IPS-15b (cell line): Measurements from ENCODE around the gene CMTM5.
"Not testable (repeated sequence)": the region's sequence is repeated elsewhere in the genome, so short reads cannot be mapped to it uniquely, and the experiment has no call there.

Experiments used
- H3K27me3 ChIP-seq: one replicate; pipeline ENCODE4 v1.6.1; 2013; ENCODE audit warnings: low read length; ENCODE audit not compliant: control insufficient read depth, insufficient read depth
- H3K36me3 ChIP-seq: one replicate; pipeline ENCODE4 v1.6.1; 2013; ENCODE audit warnings: low read length; ENCODE audit not compliant: control insufficient read depth, insufficient read depth
- H3K4me1 ChIP-seq: one replicate; pipeline ENCODE4 v1.6.1; 2013; ENCODE audit warnings: mild to moderate bottlenecking, low read length; ENCODE audit not compliant: control insufficient read depth, insufficient read depth
- H3K4me3 ChIP-seq: one replicate; pipeline ENCODE4 v1.5.1; 2013; ENCODE audit warnings: low read depth, low read length
- H3K9ac ChIP-seq: one replicate; pipeline ENCODE4 v1.6.1; 2013; ENCODE audit warnings: low read depth, mild to moderate bottlenecking, low read length
- H3K9me3 ChIP-seq: one replicate; pipeline ENCODE4 v1.6.1; 2013; ENCODE audit warnings: mild to moderate bottlenecking, low read length; ENCODE audit not compliant: control insufficient read depth, insufficient read depth

CMTM5 gene

GRCh38 chr14:23396126-23396525 lies 19.3 kb downstream of the CMTM5 start:
- H3K27me3 ChIP-seq = peaks cover 2% of the 10 kb centered on the region
- H3K9ac ChIP-seq = no peak overlapping the region
- no peak overlapping the region for H3K4me3 ChIP-seq
- no peaks in the 10 kb centered on the region for H3K36me3 ChIP-seq
- H3K9me3 ChIP-seq = no peaks in the 10 kb centered on the region
- no peaks in the 10 kb centered on the region for H3K4me1 ChIP-seq

GRCh38 chr14:23396781-23397407 lies 20.0 kb downstream of the CMTM5 start:
- Histone ChIP-seq H3K4me3 (no peak overlapping the region), H3K4me1 (no peaks in the 10 kb centered on the region), H3K9me3 (no peaks in the 10 kb centered on the region), H3K9ac (no peak overlapping the region), H3K36me3 (no peaks in the 10 kb centered on the region), H3K27me3 (peaks cover 2% of the 10 kb centered on the region)

DNA sequence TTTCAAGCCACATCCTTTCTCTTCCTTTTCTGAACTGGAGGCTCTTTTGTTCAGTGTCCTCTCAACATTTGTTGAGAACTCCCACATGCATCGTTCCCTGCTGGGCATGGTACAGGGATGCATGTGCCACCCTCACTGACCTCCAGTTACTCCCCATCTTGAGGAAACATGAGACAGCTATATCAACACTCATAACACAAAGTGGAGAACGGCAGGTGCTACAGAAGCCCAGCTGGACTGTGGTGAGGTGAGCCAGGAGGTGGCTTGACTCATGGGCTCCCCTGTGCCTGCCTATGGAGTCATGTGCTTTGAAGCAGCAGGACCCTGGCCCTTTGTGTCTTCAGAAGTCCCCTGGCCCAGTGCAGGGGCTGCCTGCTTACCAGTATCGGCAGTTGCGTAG lies 21.5 kb downstream of the CMTM5 start:
- Histone ChIP-seq H3K9ac (no peak overlapping the region), H3K9me3 (no peaks in the 10 kb centered on the region), H3K4me3 (no peak overlapping the region), H3K27me3 (no peaks in the 10 kb centered on the region), H3K36me3 (no peaks in the 10 kb centered on the region), H3K4me1 (peaks cover 2% of the 10 kb centered on the region)

- Histone ChIP-seq H3K36me3 (no peaks in the 10 kb centered on the region), H3K9ac (no peak overlapping the region), H3K4me3 (no peak overlapping the region), H3K9me3 (no peaks in the 10 kb centered on the region), H3K27me3 (peaks cover 2% of the 10 kb centered on the region), H3K4me1 (peaks cover 2% of the 10 kb centered on the region)
These were observed 22.3 kb downstream of the CMTM5 start for GRCh38 chr14:23399136-23399535.

DNA sequence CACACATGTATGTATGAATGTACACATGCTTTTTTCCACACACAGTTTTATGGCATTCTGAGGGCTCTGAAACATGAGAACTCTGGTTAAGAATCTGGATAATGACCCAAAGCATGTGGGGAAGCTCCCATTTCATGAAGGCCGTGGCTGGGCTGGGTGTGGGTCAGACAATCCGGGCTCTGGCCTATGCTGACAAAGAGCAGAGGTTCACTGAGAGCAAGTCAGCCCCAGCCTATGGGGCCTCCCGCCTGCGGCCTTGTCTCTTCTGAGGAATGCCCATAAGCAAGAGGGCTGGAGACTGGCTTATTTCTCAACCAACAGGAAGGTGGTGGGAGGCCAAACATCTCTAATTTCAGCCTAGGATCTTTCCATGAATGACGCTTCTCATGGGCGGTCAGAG lies 22.7 kb downstream of the CMTM5 start:
- Histone ChIP-seq H3K9ac (no peak overlapping the region), H3K36me3 (no peaks in the 10 kb centered on the region), H3K9me3 (no peaks in the 10 kb centered on the region), H3K4me1 (peaks cover 2% of the 10 kb centered on the region), H3K27me3 (peaks cover 2% of the 10 kb centered on the region), H3K4me3 (no peak overlapping the region)

- not testable (repeated sequence) for H3K27me3 ChIP-seq, H3K36me3 ChIP-seq, H3K9ac ChIP-seq, H3K9me3 ChIP-seq, H3K4me1 ChIP-seq, H3K4me3 ChIP-seq
These were observed 23.8 kb downstream of the CMTM5 start for GRCh38 chr14:23400496-23401149.

- no peaks in the 10 kb centered on the region for H3K36me3 ChIP-seq
- H3K27me3 ChIP-seq = peaks cover 2% of the 10 kb centered on the region
- no peak overlapping the region for H3K9ac ChIP-seq
- H3K9me3 ChIP-seq = no peaks in the 10 kb centered on the region
- H3K4me3 ChIP-seq = no peak overlapping the region
- H3K4me1 ChIP-seq = peaks cover 2% of the 10 kb centered on the region
These were observed 24.4 kb downstream of the CMTM5 start for GRCh38 chr14:23401291-23401690.

GRCh38 chr14:23402296-23403138 lies 25.7 kb downstream of the CMTM5 start:
- H3K27me3 ChIP-seq = peaks cover 2% of the 10 kb centered on the region
- H3K9me3 ChIP-seq = no peaks in the 10 kb centered on the region
- no peak overlapping the region for H3K4me3 ChIP-seq
- no peak overlapping the region for H3K9ac ChIP-seq
- H3K36me3 ChIP-seq = no peaks in the 10 kb centered on the region
- peaks cover 2% of the 10 kb centered on the region for H3K4me1 ChIP-seq

- Histone ChIP-seq H3K9ac (no peak overlapping the region), H3K4me3 (no peak overlapping the region), H3K4me1 (peaks cover 2% of the 10 kb centered on the region), H3K27me3 (peaks cover 2% of the 10 kb centered on the region), H3K9me3 (no peaks in the 10 kb centered on the region), H3K36me3 (no peaks in the 10 kb centered on the region)
These were observed 26.2 kb downstream of the CMTM5 start for GRCh38 chr14:23403139-23403438.

DNA sequence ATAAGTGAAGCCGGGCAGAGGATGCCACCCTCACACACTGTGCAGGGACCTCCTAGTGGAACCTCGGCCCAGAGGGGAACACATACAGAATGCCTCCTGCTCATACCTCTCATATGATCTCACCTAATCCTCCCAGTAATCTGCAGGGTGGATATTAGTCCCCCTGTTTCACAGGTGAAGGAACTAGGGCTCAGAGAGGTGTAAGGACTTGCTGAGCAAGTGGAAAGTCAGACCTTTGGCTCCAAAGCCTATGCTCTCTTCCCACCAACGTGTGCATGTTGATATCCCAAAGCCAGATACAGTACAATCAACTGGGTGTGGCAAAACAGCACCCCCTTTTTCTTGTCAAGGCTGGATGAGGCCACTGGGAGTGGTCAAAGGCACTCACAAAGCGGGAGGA lies 27.1 kb downstream of the CMTM5 start:
- Histone ChIP-seq H3K9me3 (no peaks in the 10 kb centered on the region), H3K9ac (no peak overlapping the region), H3K36me3 (no peaks in the 10 kb centered on the region), H3K4me3 (no peak overlapping the region), H3K27me3 (peaks cover 4% of the 10 kb centered on the region), H3K4me1 (peaks cover 2% of the 10 kb centered on the region)

GRCh38 chr14:23404331-23404900 lies 27.6 kb downstream of the CMTM5 start:
- Histone ChIP-seq H3K4me1 (peaks cover 2% of the 10 kb centered on the region), H3K9me3 (no peaks in the 10 kb centered on the region), H3K9ac (no peak overlapping the region), H3K27me3 (peaks cover 4% of the 10 kb centered on the region), H3K4me3 (no peak overlapping the region), H3K36me3 (no peaks in the 10 kb centered on the region)
